Stimulated activated naive CD8-positive, alpha-beta T cell treated with anti-CD3 and anti-CD28 coated beads, Interleukin-15, Interleukin-2, amounts not matched to agents 100 ng/mL and 50 ng/mL, for 24 hours (primary cell): ENCODE results near the gene RORB.

Experiments
- H3K27ac Mint-ChIP-seq: one replicate; pipeline ENCODE4 v1.8.0; 2021; ENCODE audit warnings: mild to moderate bottlenecking, mixed read lengths
- H3K27me3 Mint-ChIP-seq: one replicate; pipeline ENCODE4 v1.8.0; 2021; ENCODE audit warnings: mixed read lengths
- H3K36me3 Mint-ChIP-seq: one replicate; pipeline ENCODE4 v1.8.0; 2021; ENCODE audit warnings: low read depth, mixed read lengths
- H3K4me1 Mint-ChIP-seq: one replicate; pipeline ENCODE4 v1.8.0; 2021; ENCODE audit warnings: low read depth, mixed read lengths
- H3K4me3 Mint-ChIP-seq: one replicate; pipeline ENCODE4 v1.8.0; 2021; ENCODE audit warnings: mild to moderate bottlenecking, mixed read lengths
- H3K9me3 Mint-ChIP-seq: one replicate; pipeline ENCODE4 v1.8.0; 2021; ENCODE audit warnings: mixed read lengths

The RORB gene

GRCh38 chr9:74742191-74742790 lies 245.2 kb downstream of the RORB start:
- Mint-ChIP-seq H3K9me3 (no peaks in the 10 kb centered on the region), H3K4me3 (no peak overlapping the region), H3K36me3 (no peaks in the 10 kb centered on the region), H3K27ac (no peak overlapping the region), H3K27me3 (peaks cover 54% of the 10 kb centered on the region), H3K4me1 (no peaks in the 10 kb centered on the region)
